ENCODE results near the gene CEMIP2.
"Not testable (repeated sequence)": the region's sequence is repeated elsewhere in the genome, so short reads cannot be mapped to it uniquely, and the experiment has no call there.

The CEMIP2 gene

DNA sequence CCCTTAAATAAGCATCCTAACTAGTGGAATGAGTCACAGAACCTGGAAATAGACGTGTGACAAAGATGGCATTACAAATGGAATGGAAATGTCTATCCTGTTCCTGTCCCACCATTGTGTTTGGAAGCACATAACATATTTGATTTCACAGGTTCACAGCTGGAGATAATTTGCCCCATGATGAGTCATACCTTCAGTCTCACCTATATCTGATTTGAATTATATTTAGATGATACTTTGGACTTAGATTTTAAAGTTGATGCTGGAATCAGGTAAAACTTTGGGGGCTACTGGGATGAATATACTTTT lies 92.5 kb downstream of the CEMIP2 start:
- peak; percentile 44 for DNase-seq

GRCh38 chr9:71675105-71675856 lies 93.0 kb downstream of the CEMIP2 start:
- no peak for DNase-seq

DNA sequence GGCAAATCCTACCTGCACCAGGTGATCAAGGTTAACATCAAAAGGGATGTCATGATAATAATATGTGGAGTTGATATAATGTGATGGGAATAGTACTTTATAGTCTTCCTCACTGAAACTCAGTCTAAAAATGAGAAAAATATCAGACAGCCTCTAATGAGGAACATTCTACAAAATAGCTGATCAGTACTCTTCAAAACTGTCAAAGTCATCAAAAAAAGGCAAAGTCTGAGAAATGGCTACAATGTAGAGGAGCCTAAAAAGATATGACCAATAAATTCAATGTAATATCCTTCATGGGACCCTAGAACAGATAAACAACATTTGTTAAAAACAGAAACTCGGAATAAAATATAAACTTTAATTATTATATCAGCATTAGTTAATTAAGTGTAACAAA lies 95.7 kb downstream of the CEMIP2 start:
- no peak for DNase-seq

DNA sequence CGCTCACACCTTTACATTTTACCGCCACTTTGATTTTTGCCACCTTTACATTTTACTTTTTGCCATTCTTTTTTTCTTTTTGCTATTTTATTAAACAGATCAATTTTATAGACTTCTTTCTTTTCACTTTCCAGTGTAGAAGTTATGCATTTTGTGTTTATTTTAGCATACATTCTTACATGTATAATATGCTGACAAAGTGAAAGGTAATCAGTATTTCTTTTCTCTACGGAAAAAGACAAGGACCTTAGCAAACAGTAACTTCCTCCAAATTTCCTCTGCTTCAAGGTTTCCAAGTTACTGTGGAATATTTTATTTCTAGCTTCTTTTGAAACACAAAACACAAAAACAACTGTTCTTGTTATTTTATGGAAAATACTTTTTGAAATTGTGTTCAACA lies 97.0 kb downstream of the CEMIP2 start:
- DNase-seq: no peak

GRCh38 chr9:71670121-71670520 lies 98.2 kb downstream of the CEMIP2 start:
- DNase-seq: no peak

DNA sequence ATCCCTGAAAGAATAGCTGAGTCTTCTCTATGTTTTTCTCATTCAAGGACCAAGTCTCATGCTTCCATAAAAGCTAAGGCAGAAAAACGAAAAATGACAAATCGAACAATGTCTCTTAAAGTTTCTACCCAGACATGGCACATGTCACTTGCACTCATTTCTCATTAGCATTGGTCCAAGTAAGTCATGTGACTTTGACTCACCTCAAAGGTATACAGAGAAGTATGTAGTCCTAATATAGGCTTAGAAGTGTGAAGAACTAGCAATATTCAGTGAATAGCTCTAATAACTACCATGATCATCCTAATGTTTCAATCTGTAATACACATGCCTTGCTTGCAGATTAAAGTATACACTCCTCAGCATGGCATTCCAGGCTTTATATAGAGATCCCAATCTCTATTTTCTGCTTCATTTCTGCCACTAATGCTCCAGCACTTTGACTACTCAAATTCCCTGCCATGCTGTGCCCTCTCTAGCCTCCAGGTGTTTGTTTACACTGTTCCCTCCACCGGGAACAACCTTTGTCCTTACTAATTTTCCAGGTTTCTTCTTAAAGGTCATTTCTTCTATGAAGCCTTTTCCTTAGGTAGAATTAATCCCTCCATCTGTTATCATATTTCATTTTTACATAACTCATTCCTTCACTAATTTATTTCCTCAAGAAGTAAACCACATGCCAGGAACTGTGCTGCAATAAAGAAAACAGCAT lies 98.9 kb downstream of the CEMIP2 start:
- peak; percentile 24 for DNase-seq

- no peak for DNase-seq
These were observed 99.6 kb downstream of the CEMIP2 start for GRCh38 chr9:71668717-71669116.

DNA sequence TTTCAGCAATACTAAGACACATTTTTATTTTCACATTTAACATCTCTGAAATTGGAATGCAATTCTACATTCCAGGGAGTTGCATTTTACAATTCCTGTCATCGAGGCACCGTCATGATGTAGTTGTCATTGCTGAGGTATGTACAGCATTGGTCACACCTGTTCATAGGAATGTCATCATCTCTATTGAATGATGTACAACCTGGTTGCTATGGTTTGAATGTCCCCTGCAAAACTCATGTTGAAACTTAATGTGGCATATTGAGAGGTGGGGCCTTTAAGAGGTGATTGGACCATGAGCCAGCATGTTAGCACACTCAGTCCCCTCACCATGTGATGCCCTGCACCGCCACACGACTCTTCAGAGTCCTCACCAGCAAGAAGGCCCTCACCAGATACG lies 103.1 kb downstream of the CEMIP2 start:
- no peak for DNase-seq

GRCh38 chr9:71664566-71664965 lies 103.7 kb downstream of the CEMIP2 start:
- peak; percentile 77 for DNase-seq

DNA sequence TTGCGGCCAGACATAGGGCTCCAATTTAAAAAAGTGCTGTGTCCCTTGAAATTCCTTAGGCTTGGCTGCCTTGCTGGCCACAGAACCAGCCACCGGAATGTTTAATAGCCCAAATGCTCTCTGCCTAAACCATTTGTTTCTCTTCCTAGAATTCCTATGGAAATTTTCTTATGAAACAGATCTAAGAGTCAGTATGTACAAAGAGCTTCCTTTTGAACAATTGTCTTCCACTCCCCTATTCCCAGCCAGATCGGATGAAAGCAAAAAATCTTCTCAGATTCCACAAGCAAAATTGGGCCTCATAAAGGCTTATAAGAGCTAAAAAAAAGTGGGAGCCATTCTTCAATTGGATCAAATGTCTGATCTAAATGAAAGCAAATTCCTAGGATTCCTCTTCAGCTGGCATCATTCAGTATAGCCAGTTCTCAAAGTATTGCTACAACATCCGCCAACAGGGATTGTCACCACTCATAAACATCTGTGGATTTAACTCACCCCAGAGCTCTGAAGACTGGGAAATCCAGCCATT lies 104.3 kb downstream of the CEMIP2 start:
- DNase-seq: peak; percentile 41

- DNase-seq: no peak
These were observed 105.1 kb downstream of the CEMIP2 start for GRCh38 chr9:71663216-71663615.

DNA sequence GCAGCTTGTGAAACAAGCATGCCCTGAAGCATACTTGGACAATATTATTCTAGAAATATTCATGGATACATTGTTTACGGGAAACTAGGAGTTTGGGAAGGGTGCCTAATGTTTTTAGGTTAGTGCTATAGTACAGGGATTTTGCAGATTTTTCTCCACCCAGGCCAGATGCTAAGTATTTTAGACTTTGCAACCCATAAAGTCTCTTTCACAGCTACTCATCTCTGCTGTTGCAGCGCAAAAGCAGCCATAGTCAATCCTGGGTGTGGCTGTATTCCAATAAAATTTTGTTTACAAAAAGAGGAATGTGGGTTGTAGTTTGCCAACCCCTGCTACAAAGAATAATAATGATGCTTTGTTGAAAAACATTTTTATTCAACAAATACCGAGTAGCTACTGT lies 106.2 kb downstream of the CEMIP2 start:
- DNase-seq: no peak

DNA sequence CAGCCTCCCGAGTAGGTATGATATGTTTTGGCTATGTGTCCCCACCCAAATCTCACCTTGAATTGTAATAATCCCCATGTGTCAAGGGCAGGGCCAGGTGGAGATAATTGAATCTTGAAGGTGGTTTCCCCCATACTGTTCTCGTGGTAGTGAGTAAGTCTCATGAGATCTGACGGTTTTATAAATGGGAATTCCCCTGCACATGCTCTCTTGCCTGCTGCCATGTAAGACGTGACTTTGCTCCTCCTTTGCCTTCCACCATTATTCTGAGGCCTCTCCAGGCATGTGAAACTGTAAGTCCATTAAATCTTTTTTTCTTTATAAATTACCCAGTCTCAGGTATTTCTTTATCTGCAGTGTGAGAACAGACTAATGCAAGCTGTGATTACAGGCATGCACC lies 111.0 kb downstream of the CEMIP2 start:
- DNase-seq: not testable (repeated sequence)

DNA sequence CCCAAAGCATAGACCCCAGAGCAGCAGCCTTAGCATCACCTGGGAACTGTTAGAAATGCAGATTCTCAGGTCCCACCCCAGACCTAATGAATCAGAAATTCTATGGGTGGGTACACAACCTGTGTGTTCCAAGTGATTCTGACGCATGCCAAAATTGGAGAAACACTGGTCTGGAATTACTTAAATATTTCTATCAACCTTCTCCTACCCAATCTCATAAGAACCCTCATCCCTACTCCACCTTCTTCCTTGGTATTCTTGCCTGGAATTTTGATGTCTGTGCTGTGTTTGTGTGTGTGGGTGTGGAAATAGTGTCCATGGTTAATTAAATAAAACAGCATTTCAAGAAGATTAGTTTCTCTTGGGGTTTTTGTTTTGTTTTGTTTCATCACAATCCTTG lies 111.8 kb downstream of the CEMIP2 start:
- DNase-seq: no peak

DNA sequence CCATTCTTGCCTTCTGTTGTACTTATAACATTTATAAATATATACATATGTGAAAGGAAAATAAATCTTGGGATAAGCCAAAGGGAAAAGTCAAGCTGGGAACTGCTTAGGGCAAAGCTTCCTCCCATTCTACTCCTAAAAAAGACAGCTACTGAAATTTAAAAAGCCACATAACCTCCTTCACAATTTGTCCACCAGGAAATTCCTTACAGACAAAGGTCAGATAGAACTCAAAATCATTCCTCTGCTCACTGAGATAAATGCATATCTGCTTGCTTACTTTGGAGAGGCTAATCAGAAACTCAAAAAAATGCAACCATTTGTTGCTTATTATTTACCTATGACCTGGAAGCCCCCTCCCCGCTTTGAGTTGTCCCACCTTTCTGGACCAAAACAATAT lies 112.5 kb downstream of the CEMIP2 start:
- no peak for DNase-seq

GRCh38 chr9:71655141-71655540 lies 113.2 kb downstream of the CEMIP2 start:
- DNase-seq: no peak

DNA sequence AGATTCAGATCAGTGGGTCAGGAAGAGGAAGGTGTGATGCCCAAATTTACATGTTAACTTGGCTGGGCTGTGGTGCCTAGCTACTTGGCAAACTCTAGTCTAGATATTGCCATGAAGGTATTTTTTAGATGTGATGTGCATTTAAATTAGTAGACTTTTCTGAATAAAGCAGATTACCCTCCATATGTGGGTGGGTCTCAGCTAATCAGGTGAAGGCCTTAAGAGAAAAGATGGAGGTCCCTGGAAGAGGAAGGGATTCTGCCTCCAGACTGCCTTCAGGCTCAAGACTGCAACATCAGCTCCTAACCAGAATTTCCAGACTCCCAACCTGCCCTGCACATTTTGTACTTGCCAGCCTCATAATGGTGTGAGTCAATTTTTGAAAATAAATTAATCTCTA lies 115.8 kb downstream of the CEMIP2 start:
- no peak for DNase-seq

DNA sequence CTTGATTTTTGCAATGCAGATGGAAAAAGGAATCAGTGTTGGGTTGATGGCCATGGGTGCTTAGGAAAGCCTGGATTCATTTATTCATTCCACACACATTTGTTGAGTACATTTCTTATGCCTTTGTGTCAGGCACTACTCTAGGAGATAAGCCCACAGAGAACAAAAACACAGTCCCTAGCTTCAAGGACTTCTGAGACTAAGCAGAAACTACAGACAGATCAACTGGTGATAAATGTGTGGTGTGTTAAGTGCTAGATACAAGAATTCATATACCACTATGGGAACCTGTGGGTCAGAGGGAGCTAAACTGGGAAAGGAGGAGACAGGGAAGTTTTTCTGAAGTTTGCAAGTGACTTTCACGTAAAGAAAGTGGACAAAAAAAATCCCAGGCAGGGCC lies 119.9 kb downstream of the CEMIP2 start:
- DNase-seq: no peak

- DNase-seq: peak; percentile 57
These were observed 121.2 kb downstream of the CEMIP2 start for GRCh38 chr9:71647094-71647591.

DNA sequence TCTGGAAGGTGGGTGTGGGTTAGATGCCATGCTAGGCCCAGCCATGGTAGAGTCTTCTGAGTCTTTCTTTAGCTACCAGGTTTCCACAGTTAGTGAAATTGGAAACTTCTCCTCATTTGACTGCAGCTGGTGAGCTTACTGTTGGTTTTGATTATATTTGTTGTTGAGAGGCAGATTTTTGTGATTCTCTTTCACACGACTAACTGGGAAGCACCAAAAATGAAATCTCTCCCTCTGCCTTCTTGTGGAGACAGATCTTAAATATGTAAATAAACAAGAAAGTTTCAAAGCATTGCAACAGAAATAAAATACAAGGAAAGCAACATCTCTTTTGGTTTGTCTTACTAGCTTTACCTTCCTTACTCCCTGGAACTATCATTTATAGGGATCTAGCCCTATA lies 122.2 kb downstream of the CEMIP2 start:
- DNase-seq: peak; percentile 4

GRCh38 chr9:71644819-71645362 lies 123.4 kb downstream of the CEMIP2 start:
- no peak for DNase-seq

DNA sequence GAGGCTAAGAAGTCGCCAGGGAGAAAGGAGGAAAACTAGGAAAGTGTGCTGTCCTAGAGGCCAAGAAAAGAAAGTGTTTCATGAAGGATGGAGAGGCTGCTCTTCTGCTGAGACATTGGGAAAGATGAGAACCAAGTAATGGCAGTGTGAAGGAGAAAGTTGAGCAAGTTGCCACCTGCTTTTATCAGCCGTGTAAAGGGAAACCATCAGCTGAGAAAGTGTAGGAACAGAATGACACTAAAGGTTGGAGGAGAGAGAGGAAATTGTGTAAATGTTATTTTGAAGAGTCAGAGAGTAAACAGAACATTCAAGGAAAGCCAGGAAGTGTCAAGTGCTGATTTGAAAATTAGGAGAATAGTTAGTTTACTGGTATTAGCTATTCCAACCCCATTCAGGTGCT lies 125.0 kb downstream of the CEMIP2 start:
- peak; percentile 21 for DNase-seq

DNA sequence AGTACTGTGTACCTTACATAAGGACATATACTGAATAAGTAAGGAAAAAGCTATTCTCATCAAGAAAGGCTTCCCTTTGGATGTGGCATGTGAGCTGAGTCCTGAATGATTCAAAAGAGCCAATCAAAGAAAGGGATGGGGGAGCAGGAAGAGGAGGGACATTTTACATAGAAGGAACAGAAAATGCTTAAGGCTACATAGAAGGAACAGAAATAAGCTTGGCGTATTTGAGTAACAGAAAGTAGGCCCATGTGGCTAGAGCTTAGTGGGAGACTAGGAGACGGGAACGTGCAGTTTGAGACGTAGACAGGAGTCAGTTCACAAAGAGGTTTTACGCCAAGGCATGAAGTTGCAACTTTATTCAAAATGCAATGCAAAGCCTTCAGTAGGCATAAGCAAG lies 126.3 kb downstream of the CEMIP2 start:
- DNase-seq: no peak

- DNase-seq: no peak
These were observed 129.7 kb downstream of the CEMIP2 start for GRCh38 chr9:71638627-71639026.

All from DMS53 (cell line).